Panc1 (cell line): ENCODE results near the gene PRKD1.

Experiments used
- CTCF ChIP-seq: fragments of 450-650 bp; IDR thresholded peaks from 2 replicates; pipeline ENCODE4 v1.5.1; 2017; ENCODE audit warnings: mild to moderate bottlenecking
- POLR2AphosphoS5 ChIP-seq: IDR thresholded peaks from 2 replicates; pipeline ENCODE4 v1.6.1; 2012; ENCODE audit warnings: mild to moderate bottlenecking, low read depth, low read length, moderate library complexity
- REST ChIP-seq, 2 experiments: IDR thresholded peaks; 2 replicates each; pipeline ENCODE4 v1.6.1; 2011 to 2012; ENCODE audit warnings: low read depth in 2 of 2, control low read depth in 1 of 2, low read length in 1 of 2, mild to moderate bottlenecking in 1 of 2, moderate library complexity in 1 of 2; ENCODE audit not compliant: insufficient read depth in 1 of 2
- SIN3A ChIP-seq: IDR thresholded peaks from 2 replicates; pipeline ENCODE4 v1.6.1; 2012; ENCODE audit warnings: low read depth, mild to moderate bottlenecking, low read length, moderate library complexity, borderline replicate concordance; ENCODE audit not compliant: insufficient read depth
- TCF7L2 ChIP-seq: IDR thresholded peaks from 2 replicates; pipeline ENCODE4 v1.6.1; 2011; ENCODE audit warnings: mild to moderate bottlenecking, low read depth, low read length, inconsistent platforms

- TF ChIP-seq CTCF (no peak), REST (IDR thresholded peaks at IDR 0.05; ENCODE audit: insufficient read depth in 1 of 2, low read depth in 2 of 2, low read length in 1 of 2) (no peak), POLR2AphosphoS5 (no peak), SIN3A (no peak), TCF7L2 (no peak)
Observed at GRCh38 chr14:29738056-29738455, 189.6 kb downstream of the PRKD1 start.
